HEK293 (cell line): Measurements from ENCODE around the gene COL6A5.

ENCODE experiments used
- CTCF ChIP-seq: fragments of 450-650 bp; formaldehyde crosslinking; IDR thresholded peaks from 2 replicates; pipeline ENCODE4 v1.5.1; 2016; ENCODE audit warnings: missing biosample characterization, missing genetic modification characterization
- GLI4 ChIP-seq: fragments of 450-650 bp; formaldehyde crosslinking; IDR thresholded peaks from 2 replicates; pipeline ENCODE4 v1.5.1; 2016; ENCODE audit warnings: missing biosample characterization, missing genetic modification characterization
- KLF16 ChIP-seq: fragments of 450-650 bp; formaldehyde crosslinking; IDR thresholded peaks from 2 replicates; pipeline ENCODE4 v1.5.1; 2017; ENCODE audit warnings: missing biosample characterization, missing genetic modification characterization
- MYNN ChIP-seq: fragments of 450-650 bp; formaldehyde crosslinking; IDR thresholded peaks from 2 replicates; pipeline ENCODE4 v1.5.1; 2016; ENCODE audit warnings: missing biosample characterization, missing genetic modification characterization, borderline replicate concordance
- PATZ1 ChIP-seq: fragments of 450-650 bp; formaldehyde crosslinking; IDR thresholded peaks from 2 replicates; pipeline ENCODE4 v1.5.1; 2016; ENCODE audit warnings: missing biosample characterization, missing genetic modification characterization
- REPIN1 ChIP-seq: fragments of 450-650 bp; formaldehyde crosslinking; IDR thresholded peaks from 2 replicates; pipeline ENCODE4 v1.5.1; 2017; ENCODE audit warnings: missing biosample characterization, missing genetic modification characterization, low read depth
- REST ChIP-seq: fragments of 450-650 bp; formaldehyde crosslinking; IDR thresholded peaks from 2 replicates; pipeline ENCODE4 v1.5.1; 2016; ENCODE audit warnings: missing biosample characterization, missing genetic modification characterization
- SETDB1 ChIP-seq: IDR thresholded peaks from one replicate; pipeline ENCODE4 v1.6.1; 2017; ENCODE audit warnings: mild to moderate bottlenecking, low read length, moderate library complexity, mixed read lengths; ENCODE audit not compliant: insufficient read length
- YY1 ChIP-seq: fragments of 450-650 bp; formaldehyde crosslinking; IDR thresholded peaks from 2 replicates; pipeline ENCODE4 v1.5.1; 2018; ENCODE audit warnings: missing biosample characterization, missing genetic modification characterization
- ZBTB44 ChIP-seq: fragments of 450-650 bp; IDR thresholded peaks from 2 replicates; pipeline ENCODE4 v1.5.1; 2018; ENCODE audit warnings: missing biosample characterization, mild to moderate bottlenecking, missing genetic modification characterization
- ZNF302 ChIP-seq: fragments of 450-650 bp; formaldehyde crosslinking; IDR thresholded peaks from 2 replicates; pipeline ENCODE4 v1.5.1; 2016; ENCODE audit warnings: missing biosample characterization, missing genetic modification characterization, low read depth
- ZNF449 ChIP-seq: fragments of 450-650 bp; formaldehyde crosslinking; IDR thresholded peaks from 2 replicates; pipeline ENCODE4 v1.5.1; 2017; ENCODE audit warnings: missing biosample characterization, mild to moderate bottlenecking, missing genetic modification characterization, moderate library complexity
- ZNF596 ChIP-seq: fragments of 450-650 bp; IDR thresholded peaks from 2 replicates; pipeline ENCODE4 v1.5.0; 2018; ENCODE audit warnings: missing biosample characterization, mild to moderate bottlenecking, missing genetic modification characterization, moderate library complexity
- ZNF792 ChIP-seq: fragments of 450-650 bp; formaldehyde crosslinking; IDR thresholded peaks from 2 replicates; pipeline ENCODE4 v1.5.1; 2016; ENCODE audit warnings: missing biosample characterization, missing genetic modification characterization

- TF ChIP-seq ZNF449 (no peak), PATZ1 (no peak), CTCF (tag by site-specific recombination) (no peak), REST (tag by site-specific recombination) (no peak), REPIN1 (tag by site-specific recombination) (no peak), ZNF596 (tag by site-specific recombination) (no peak), MYNN (tag by site-specific recombination) (no peak), GLI4 (tag by site-specific recombination) (no peak), ZNF302 (tag by site-specific recombination) (no peak), SETDB1 (no peak), ZNF792 (tag by site-specific recombination) (no peak), KLF16 (tag by site-specific recombination) (no peak), YY1 (tag by site-specific recombination) (no peak), ZBTB44 (tag by site-specific recombination) (no peak)
Measured at GRCh38 chr3:130456540-130456939, 111.1 kb downstream of the COL6A5 start.
